CD4-positive, alpha-beta T cell treated with Interleukin-17A for 4 hours (primary cell): ENCODE data around the gene VWA3A.
"Not testable (repeated sequence)": the region's sequence is repeated elsewhere in the genome, so short reads cannot be mapped to it uniquely, and the experiment has no call there.

ENCODE experiments used
- DNase-seq: peaks from one replicate; pipeline ENCODE4 v3.0.0-alpha.2; 2020; ENCODE audit warnings: mixed read lengths

Gene VWA3A

DNA sequence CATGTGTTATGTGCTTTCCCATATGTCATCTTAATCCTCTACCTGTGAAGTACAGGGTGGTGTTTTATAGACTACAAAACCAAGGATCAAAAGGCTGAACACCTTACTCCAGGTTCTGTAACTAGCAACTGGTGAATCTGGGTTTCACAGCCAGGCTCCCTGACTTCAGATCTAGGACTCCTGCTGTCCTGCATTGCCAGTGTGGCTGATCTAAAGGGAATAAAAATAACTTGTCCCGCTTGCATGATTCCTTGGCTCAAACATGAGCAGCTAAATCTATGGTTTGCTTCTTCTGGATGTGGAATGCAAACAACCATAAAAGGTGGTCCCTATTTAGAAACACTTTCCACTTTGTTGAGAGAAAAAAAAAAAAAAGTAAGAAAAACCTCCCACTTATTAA is 3.7 kb upstream of the VWA3A start:
- no peak for DNase-seq

DNA sequence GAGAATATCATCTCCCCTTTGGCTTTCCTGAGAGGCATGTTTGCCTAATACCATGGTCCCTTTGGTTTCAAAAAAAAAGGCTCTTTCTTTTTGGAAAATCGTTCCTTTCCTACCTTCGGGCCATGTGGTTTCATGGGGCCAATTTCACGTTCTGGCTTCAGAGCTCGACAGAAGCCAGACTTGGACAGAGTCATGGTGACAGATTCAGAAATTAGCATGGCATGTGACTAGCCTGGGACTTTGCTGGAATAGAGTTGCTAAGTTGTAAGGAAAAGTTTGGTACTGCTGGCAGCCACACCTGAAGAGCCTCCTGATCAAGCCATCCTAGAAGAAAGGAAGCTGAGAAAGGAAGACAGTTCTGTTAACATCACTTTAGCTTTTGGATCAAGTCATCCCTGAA is 2.4 kb upstream of the VWA3A start:
- DNase-seq: no peak

DNA sequence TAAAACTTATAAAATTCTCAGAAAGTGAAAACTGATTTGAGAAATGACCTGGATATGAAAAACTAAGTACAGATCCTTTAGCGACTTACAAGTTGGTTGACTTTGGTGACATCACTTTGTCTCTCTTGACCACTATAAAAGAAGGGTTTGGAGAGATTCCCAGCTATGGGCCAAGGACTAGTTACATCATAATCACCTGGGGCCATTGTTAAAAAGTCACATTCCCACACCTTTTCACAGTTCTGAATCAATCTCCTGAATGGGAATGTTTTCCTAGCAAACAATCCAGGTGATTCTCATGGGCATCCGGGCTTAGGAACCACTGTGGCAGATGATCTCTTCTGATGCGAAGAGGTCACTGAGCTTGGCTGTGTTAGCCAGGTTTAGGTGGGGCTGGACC is 620 bp upstream of the VWA3A start:
- DNase-seq: no peak

DNA sequence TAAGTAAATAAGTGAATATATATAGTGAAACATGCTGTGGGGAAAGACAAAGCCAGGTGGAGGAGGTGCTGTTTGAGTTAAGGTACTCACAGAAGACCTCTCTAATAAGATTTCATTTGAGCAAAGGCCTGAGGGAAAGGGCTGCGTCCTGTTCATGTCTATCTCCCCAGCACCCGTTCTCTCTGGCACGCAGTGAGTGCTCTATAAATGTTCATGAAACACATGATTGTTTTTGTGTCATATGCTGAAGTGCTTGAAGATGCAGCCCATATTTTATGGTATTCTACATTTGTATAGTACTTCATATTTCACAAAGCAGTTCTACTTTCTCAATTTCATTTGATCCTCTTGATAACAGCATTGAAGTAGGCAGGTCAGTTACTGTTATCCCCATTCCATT is 990 bp downstream of the VWA3A start:
- no peak for DNase-seq

DNA sequence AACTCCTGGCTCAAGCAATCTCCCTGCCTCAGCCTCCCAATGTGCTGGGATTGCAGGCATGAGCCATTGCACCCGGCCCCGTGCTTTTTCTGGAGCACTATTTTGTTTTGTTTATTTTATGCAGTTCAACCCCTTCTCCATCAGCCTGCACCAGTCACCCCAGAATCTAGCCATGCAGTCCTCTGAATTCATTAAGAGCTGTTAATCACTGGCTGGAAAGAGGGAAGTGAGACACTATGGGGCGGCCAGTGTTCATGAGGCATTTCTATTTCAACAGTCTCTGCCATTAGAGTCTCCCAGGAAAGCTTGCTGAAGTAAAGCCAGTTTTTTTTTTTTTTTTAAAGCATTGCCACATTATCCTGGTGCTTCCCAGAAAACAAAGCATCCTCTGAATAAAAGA is 1.7 kb downstream of the VWA3A start:
- no peak for DNase-seq

DNA sequence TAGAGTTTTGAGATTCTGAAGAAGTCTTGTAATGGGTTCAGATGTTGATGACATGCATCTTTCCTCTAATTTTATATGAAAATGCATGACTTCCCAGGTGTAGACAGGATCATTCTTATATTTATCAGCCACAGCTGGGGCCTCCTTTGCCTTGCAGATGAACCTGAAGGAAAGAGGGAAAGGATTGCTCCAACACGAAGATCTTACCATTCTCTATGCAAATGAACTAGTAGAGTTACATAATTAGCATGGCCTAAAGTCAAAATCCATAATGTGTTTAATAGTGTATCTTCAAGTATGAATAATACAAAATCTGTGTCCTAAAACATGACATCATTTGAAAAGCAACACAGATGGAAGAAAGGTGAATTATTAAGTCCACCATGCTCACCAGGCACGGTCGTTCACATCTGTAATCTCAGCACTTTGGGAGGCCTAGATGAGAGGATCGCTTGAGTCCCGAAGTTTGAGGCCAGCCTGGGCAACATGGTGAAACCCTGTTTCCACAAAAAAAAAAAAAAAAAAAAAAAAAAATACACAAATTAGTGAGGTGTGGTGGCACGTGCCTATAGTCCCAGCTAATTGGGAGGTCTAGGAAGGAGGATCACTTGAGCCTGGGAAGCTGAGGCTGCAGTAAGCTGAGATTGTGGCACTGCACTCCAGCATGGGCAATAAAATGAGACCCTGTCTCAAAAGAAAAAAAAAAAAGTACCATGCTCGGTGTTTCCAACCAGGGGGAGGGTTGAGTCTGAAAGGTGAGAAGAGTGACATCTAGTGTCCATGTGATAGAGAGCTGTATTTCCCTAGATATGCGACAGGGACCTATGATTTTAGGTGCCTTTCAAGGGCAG is 6.3 kb downstream of the VWA3A start:
- peak; percentile 11 for DNase-seq

DNA sequence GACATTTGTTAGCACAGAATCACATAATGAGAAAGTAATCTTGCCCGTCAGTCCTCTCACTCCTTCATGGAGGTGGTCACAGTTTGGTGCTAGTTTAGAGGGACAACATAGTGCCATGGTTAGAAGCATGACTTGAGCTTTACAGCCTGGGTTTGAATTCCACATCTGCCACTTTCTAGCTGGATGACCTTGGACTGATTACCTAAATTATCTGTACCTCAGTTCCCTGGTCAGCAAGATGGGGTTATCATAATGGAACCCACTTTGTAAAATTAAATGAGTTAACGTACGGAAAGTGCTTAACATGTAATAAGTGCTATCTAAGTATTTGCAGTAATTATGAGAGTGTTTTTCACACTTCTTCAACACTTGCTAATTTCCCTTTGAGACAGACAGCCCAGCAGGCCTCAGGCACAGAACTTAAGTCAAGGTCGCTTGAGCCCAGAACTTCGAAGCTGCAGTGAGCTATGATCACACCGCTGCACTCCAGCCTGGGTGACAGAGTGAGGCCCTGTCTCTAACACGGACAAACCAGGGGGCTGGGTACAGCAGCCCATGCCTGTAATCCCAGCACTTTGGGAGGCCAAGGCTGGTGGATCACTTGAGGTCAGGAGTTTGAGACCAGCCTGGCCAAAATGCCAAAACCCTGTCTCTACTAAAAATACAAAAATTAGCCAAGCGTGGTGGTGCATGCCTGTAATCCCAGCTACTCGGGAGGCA is 7.1 kb downstream of the VWA3A start:
- DNase-seq: no peak

DNA sequence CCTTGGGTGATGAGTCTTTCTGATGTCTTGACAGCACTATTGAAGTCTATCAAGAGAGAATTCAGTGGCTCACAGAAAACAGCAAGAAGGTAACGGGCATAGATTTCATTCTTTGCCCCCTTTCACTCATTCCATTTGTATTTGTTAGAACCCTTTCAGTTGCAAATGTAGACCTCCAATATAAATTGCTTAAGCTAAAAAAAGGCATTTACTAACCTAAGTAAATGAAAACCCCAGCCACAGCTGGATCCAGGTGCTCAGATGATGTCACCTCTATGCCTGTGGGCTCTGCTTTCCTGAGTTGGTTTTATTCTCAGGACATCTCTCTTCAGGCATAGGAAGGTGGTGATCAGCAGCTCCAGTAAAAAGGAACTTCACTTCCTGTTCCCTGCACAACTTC is 11.1 kb downstream of the VWA3A start:
- DNase-seq: no peak

DNA sequence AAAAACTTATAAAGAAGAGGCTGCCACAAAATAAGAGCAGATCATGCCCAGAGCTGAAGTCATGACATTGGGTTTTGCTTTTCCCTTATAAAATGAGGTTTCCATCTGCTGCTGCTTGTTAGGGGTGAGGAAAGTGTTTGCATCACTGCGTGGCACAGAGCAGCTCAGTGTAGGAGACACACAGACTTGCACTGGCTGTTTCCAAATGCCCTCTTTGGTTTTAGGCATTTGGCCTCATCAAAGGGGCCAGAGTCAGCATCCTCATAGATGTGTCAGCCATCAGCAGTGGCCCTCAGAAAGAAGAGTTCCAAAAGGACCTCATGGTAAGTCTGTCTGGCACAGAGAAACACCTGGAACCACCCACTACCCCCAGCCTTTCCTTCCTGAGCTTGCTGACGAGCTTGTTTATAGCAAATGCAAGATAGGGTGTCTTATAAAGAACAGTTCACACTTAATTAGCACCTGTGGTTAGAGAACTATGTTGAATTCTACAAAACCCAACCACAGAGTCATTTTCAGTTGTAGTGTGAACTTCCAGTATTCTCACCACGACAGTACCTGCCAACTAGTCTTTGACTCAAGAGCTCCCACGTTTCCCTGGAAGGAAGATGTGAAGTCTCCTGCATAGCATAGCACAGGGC is 17.0 kb downstream of the VWA3A start:
- no peak for DNase-seq

DNA sequence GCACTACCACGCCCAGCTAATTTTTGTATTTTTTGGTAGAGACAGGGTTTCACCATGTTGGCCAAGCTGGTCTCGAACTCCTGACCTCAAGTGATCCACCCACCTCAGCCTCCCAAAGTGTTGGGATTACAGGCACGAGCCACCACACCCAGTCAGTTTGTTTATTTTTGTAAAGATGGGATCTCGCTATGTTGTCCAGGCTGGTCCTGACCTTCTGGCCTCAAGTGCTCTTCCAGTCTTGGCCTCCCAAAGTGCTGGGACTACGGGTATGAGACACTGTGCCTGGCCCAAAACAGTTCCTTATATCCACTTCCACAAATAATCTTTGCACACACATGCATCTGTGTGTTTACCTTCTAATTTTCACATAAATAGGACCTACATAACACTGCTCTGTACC is 19.3 kb downstream of the VWA3A start:
- not testable (repeated sequence) for DNase-seq

DNA sequence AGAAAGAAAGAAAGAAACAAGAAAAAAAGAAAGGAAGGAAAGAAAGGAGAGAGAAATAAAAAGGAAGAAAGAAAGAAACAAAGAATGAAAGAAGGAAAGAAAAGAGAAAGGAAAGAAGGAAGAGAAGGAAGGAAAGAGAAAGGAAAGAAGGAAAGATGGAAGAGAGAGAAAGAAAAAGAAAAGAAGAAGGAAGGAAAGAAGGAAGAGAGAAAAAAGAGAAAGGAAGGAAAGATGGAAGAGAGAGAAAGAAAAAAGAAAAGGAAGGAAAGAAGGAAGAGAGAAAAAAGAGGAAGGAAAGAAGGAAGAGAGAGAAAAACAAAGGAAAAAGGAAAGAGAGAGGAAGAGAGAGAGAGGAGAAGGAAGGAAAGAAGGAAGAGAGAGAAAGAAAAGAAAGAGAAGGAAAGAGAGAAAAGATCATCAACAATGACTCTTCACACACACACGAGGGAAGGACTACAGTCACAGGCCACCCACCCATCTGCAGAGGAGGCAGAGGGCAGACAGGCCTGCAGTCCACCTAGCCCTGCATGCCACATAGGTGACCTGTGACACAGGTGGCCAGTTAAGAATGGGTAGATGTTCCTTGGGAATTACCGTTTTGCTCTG is 23.9 kb downstream of the VWA3A start:
- DNase-seq: no peak

DNA sequence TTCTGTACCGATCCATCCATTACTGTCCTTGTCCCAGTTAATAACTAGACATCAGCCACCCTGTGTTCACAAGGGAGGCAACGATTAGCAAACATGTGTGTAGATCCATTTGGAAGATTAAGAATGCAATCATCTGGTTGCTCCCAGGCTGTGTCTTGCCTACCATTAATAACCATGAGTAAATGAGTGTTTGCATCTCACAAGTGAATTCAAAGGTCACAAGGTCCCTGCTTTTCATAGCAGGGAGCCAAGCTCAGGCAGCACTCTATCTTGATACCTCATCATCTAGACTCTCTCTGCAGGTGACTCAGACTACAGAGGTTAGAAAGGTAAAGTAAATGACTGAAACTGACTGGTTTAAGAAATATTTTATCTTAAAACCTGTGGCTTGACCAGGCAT is 25.3 kb downstream of the VWA3A start:
- DNase-seq: no peak

DNA sequence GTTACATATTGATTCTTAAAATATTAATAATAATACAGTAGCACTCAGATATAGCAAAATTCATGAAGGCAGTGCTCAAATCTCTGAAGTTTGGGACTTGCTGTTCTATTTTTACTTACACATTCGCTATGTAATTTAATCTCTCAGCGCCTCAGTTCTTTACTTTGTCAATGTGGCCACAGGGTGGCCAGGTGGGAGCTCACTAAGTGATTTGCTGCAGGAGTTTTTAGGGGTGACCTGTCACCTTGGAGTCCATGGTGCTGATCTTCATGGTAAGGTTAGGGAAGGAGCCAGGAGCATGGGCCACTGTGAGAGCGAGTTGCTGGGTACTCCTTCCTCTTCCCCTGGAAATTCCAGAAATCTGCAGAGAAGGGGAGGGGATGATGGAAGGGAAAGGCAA is 28.1 kb downstream of the VWA3A start:
- no peak for DNase-seq

DNA sequence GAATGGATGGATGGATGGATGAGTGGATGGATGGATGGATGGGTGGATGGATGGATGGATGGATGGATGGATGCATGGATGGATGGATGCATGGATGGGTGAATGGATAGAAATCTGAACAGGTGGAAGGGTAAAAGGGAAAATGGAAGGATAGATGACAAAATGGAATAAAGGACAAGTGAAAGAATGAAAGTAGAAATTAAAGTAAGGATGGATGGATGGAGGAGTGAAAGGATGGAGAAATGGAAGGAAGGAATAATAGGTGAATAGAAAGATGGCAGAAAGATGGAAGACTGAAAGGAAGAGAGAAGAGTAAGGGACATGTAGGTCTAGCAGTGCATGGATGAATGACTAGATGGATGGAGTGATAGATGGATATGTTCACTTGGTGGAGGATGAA is 29.9 kb downstream of the VWA3A start:
- no peak for DNase-seq

DNA sequence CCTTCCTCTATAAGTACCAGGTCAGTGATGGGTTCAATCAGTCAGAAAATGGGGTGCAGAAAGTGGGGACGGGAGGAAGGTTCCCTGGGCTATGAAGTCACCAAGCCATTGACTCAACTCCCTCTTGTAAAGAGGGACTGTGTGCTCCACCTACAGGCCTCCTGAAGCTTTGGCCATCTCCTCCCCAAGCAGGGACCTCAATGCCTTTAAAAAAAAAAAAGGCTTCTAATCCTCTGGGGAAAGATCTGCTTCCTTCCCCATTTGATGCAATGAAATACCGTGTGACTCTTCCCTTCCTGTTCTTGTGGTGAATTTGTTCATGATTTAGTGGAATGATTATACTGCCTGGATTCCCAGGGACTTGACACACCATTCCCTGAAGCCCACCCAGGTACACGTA is 30.8 kb downstream of the VWA3A start:
- no peak for DNase-seq

DNA sequence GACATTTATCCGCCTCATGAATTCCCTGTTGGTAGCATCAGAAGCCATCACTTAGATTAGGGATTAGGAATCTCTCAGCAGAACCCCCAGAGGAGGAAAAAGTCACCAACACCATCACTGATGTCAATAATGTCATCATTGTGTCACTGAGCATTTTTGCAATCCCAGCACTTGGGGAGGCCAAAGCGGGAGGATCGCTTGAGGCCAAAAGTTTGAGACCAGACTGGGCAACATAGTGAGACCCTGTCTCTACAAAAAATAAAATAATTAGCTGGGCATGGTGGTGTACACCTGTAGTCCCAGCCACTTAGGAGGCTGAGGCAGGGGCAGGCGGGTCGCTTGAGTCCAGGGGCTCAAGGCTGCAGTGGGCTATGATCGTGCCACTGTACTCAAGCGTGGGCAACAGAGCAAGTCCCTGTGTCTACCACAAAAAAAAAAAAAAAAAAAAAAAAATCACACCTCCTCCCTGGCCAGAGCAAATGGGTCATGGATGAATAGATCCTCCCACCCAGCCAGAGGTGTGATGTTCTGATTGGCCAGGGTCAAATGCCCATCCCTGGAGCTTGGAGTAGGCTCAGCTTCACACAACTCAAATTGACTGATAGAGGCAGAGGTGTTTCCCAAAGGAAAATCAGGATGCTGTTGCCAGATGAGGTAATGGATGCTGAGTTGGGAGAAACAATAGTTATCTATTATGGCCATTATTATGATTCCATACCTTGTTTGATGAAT is 31.6 kb downstream of the VWA3A start:
- no peak for DNase-seq

DNA sequence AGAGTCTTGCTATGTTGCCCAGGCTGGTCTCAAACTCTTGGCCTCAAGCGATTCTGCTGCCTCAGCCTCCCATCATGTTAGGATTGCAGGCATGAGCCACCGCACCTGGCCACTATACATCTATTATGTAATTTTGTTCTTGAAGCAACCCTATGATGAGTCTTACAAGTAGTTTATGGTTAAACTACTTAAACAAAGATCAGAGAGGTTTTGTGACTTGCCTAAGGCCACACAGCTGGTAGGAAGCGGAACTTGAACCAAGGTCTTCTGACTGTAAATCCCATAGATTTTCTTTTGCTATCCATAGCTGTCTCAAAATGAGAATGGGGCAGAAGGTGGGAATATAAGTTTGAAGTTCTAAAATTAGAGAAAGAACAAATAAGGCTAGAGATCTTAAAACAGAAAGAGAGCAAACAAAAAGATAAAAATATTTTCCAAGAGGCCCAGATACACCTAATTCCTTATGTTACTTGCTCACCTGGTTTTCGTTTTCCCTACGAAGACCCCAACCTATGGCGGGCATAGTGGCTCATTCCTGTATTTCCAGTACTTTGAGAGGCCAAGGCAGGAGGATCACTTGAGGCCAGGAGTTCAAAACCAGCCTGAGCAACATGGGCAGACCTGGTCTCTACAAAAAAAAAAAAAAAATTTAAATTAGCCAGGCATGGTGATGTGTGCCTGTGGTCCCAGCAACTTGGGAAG is 32.4 kb downstream of the VWA3A start:
- no peak for DNase-seq

DNA sequence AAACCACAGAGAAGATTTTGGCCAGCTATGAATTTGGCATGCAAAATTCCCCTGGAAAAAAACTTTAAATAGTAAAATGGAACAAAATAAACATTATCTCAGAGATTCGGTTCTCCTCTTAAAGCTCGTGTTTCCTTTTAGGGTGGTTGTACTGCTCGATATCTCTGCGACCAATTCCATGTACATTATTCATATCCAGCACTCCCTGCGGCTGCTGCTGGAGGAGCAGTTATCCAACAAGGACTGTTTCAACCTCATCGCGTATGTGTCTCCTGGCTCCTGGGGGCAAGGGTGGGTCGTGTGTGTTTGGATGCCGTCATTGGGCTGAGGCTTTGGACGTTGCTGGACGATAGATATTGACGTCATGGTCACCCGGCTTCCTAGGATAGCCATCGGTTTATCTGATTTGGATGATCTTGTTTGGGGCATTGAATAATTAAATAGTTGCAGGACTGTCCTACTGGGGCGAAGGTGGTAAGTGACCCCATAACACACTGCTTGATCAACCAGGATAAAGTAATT is 33.8 kb downstream of the VWA3A start:
- DNase-seq: no peak

DNA sequence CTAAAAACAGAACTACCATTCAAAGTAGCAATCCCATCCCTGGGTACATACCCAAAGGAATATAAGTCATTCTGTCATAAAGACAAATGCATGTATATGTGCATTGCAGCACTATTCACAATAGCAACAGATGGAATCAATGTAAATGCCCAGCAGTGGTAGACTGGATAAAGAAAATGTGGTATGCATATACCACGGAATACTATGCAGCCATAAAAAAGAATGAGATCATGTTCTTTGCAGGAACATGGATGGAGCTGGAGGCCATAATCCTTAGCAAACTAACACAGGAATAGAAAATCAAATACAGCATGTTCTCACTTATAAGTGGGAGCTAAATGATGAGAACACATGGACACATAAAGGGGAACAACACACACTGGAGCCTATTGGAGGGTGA is 36.2 kb downstream of the VWA3A start:
- DNase-seq: not testable (repeated sequence)

DNA sequence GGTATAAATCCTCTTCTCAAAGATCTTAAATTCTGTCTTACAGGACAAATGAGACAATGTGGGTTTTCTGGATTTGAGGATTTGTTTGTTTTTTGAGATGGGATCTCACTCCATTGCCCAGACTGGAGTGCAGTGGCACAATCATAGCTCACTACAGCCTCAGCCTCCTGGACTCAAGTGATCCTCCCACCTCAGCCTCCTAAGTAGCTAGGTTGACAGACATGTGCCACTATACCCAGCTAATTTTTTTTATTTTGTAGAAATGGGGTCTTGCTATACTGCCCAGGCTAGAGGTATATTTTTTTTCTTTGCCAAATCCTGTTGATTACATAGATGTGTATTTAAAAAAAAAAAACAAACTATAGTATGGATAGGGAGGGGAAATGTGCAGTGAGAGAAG is 38.2 kb downstream of the VWA3A start:
- DNase-seq: no peak

DNA sequence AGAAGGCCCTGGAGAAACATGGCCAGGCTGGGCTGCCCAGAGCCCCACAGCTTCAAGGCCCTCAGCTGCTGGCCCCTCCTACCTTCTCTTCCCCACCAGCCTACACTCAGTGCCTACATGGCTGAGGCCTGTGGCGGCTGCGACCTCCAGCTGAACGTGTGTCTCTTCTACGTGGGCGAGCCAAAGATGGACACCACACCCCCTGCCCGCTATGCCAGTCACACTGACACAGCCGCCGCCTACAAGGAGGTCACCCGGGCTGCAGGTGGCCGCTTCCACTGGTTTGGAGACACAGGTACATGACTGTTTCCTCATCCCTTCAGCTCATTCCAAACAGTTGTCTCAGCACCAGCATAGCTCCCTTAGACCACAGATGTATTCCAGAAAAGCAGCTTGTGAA is 40.5 kb downstream of the VWA3A start:
- no peak for DNase-seq

DNA sequence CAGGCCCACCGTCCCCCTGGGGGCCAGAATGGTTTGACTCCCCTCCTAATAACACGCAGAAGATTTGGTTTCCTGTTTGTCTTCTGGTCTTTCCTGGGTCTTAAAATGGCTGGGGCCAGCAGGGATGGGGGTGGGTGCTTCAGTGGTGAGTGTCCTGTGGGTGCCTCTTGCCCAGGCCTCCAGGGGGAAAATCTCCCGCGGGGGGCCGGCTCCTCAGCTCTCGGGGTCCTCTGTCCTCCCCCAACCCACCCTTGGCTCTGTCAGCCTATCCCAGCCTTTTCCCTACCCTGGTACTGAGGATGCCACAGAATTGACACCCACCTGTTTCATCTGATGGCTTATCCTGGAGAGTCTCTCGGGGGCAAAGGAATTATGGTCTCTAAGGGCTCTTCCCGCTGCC is 46.1 kb downstream of the VWA3A start:
- DNase-seq: no peak
